Smooth muscle cell (in vitro differentiated cells): ENCODE results near the gene SLC49A3. TPM values are rescaled to one million over a fixed set of nuclear protein-coding genes. Genes with fewer than 3 reads are reported as not detected.

Experiments
- DNase-seq: peaks from one replicate; lab custom pipeline; 2025; ENCODE audit not compliant: unreplicated experiment; lab: John Stamatoyannopoulos, UW
- H2AFZ ChIP-seq: fragments of 200-600 bp; sonication (generic); 2 replicates; pipeline ENCODE4 v1.6.0; 2016; ENCODE audit warnings: antibody characterized with exemption, low read depth, mild to moderate bottlenecking
- H3F3A ChIP-seq: fragments of 200-600 bp; sonication (generic); 2 replicates; pipeline ENCODE4 v1.6.0; 2017; ENCODE audit warnings: antibody characterized with exemption, low read depth
- H3K27ac ChIP-seq: fragments of 200-600 bp; sonication (generic); 2 replicates; pipeline ENCODE4 v1.5.1; 2016; ENCODE audit warnings: low read depth, mild to moderate bottlenecking
- H3K27me3 ChIP-seq: fragments of 200-600 bp; sonication (generic); 2 replicates; pipeline ENCODE4 v1.6.1; 2016; ENCODE audit warnings: low read depth, mild to moderate bottlenecking
- H3K36me3 ChIP-seq: fragments of 200-600 bp; sonication (generic); 2 replicates; pipeline ENCODE4 v1.5.1; 2016; ENCODE audit warnings: low read depth
- H3K4me1 ChIP-seq: fragments of 200-600 bp; sonication (generic); 2 replicates; pipeline ENCODE4 v1.5.1; 2016; ENCODE audit warnings: low read depth
- H3K4me2 ChIP-seq: fragments of 200-600 bp; sonication (generic); 2 replicates; pipeline ENCODE4 v1.6.0; 2016; ENCODE audit warnings: mild to moderate bottlenecking
- H3K4me3 ChIP-seq: fragments of 200-600 bp; sonication (generic); 2 replicates; pipeline ENCODE4 v1.5.1; 2016; ENCODE audit warnings: mild to moderate bottlenecking
- H3K79me2 ChIP-seq: fragments of 200-600 bp; sonication (generic); 2 replicates; pipeline ENCODE4 v1.6.0; 2016; ENCODE audit warnings: low read depth, mild to moderate bottlenecking
- H3K9ac ChIP-seq: fragments of 200-600 bp; sonication (generic); 2 replicates; pipeline ENCODE4 v1.6.0; 2016; ENCODE audit warnings: low read depth
- H3K9me3 ChIP-seq: fragments of 200-600 bp; sonication (generic); replicated peaks from 2 replicates; pipeline ENCODE4 v1.5.1; 2016; ENCODE audit warnings: low read depth
- H4K20me1 ChIP-seq: fragments of 200-600 bp; sonication (generic); 2 replicates; pipeline ENCODE4 v1.6.0; 2016; ENCODE audit warnings: low read depth
- CTCF ChIP-seq: fragments of 200-600 bp; sonication (generic); IDR thresholded peaks from 2 replicates; pipeline ENCODE4 v1.5.1; 2017; ENCODE audit warnings: borderline replicate concordance, mild to moderate bottlenecking, antibody characterized with exemption; ENCODE audit not compliant: insufficient read depth, poor library complexity, severe bottlenecking
- WGBS: methylation state at CpG from one replicate; pipeline ENCODE4 v1.1.7; 2016; ENCODE audit warnings: low lambda C conversion rate; 5-methylcytosine and 5-hydroxymethylcytosine counted together
- polyA plus RNA-seq: library from polyadenylated mRNA; unstranded; fragments of >200 nt; fragmentation: Nextera tagmentation; extraction: Ambion mirVana; gene quantifications from 2 replicates; pipeline ENCODE4 v1.2.1, GENCODE V29; 2016
- total RNA-seq: library from RNA; depleted of rRNA; stranded (reverse); fragments of >200 nt; gene quantifications from 2 replicates; pipeline ENCODE4 v1.2.3, GENCODE V29; 2014

The SLC49A3 gene
- total and polyA plus RNA-seq, 2 experiments from 2014 or later, result 26.4 to 40.2 TPM

GRCh38 chr4:721261-722168 lies 32.6 kb upstream of the SLC49A3 start:
- no peak for TF ChIP-seq CTCF
- no peaks in the 10 kb centered on the region for H3K27me3 ChIP-seq
- H3K36me3 ChIP-seq, result no peaks in the 10 kb centered on the region
- H3K9me3 ChIP-seq, result no peaks in the 10 kb centered on the region
- peak overlapping the region; percentile 3 for H3K27ac ChIP-seq
- H3K79me2 ChIP-seq, result peaks cover 90% of the 10 kb centered on the region
- H3K4me3 ChIP-seq, result no peak overlapping the region
- no peak overlapping the region for H3K9ac ChIP-seq
- no peak overlapping the region for H2AFZ ChIP-seq
- H4K20me1 ChIP-seq, result peaks cover 93% of the 10 kb centered on the region
- no peak overlapping the region for H3K4me2 ChIP-seq
- H3K4me1 ChIP-seq, result no peaks in the 10 kb centered on the region
- WGBS, result 93% methylated on average over 22 of the region's 31 CpGs
- H3F3A ChIP-seq, result no peaks in the 10 kb centered on the region
- DNase-seq, result no peak

- H3K4me3 ChIP-seq, result no peak overlapping the region
- H3F3A ChIP-seq, result no peaks in the 10 kb centered on the region
- H2AFZ ChIP-seq, result no peak overlapping the region
- 99% methylated on average over 58 of the region's 59 CpGs for WGBS
- no peaks in the 10 kb centered on the region for H3K4me1 ChIP-seq
- H3K9me3 ChIP-seq, result no peaks in the 10 kb centered on the region
- peaks cover 90% of the 10 kb centered on the region for H4K20me1 ChIP-seq
- H3K27ac ChIP-seq, result no peak overlapping the region
- no peaks in the 10 kb centered on the region for H3K27me3 ChIP-seq
- DNase-seq, result no peak
- H3K79me2 ChIP-seq, result peaks cover 84% of the 10 kb centered on the region
- no peak for TF ChIP-seq CTCF
- no peak overlapping the region for H3K4me2 ChIP-seq
- H3K9ac ChIP-seq, result no peak overlapping the region
- no peaks in the 10 kb centered on the region for H3K36me3 ChIP-seq
Measured at GRCh38 chr4:720111-720860, 31.3 kb upstream of the SLC49A3 start.

GRCh38 chr4:718460-718859 lies 29.5 kb upstream of the SLC49A3 start:
- peaks cover 90% of the 10 kb centered on the region for H4K20me1 ChIP-seq
- no peaks in the 10 kb centered on the region for H3K9me3 ChIP-seq
- no peak overlapping the region for H3K9ac ChIP-seq
- H3K79me2 ChIP-seq, result peaks cover 84% of the 10 kb centered on the region
- no peak overlapping the region for H3K4me2 ChIP-seq
- no peaks in the 10 kb centered on the region for H3K27me3 ChIP-seq
- H3K4me3 ChIP-seq, result no peak overlapping the region
- WGBS, result 96% methylated on average over 8 of the region's 8 CpGs
- H3K27ac ChIP-seq, result no peak overlapping the region
- H3K36me3 ChIP-seq, result no peaks in the 10 kb centered on the region
- no peak for DNase-seq
- TF ChIP-seq CTCF, result no peak
- H3K4me1 ChIP-seq, result no peaks in the 10 kb centered on the region
- no peaks in the 10 kb centered on the region for H3F3A ChIP-seq
- H2AFZ ChIP-seq, result no peak overlapping the region
